Measurements from ENCODE around the gene ACOT4. TPM values are rescaled to one million over a fixed set of nuclear protein-coding genes. Genes with fewer than 3 reads are reported as not detected.

The ACOT4 gene
- total and polyA plus RNA-seq, 2 of the 8 experiments (the other 6 are each of a cell fraction or from before 2014, with no cell fraction given) = 0.80 to 1.1 TPM

DNA sequence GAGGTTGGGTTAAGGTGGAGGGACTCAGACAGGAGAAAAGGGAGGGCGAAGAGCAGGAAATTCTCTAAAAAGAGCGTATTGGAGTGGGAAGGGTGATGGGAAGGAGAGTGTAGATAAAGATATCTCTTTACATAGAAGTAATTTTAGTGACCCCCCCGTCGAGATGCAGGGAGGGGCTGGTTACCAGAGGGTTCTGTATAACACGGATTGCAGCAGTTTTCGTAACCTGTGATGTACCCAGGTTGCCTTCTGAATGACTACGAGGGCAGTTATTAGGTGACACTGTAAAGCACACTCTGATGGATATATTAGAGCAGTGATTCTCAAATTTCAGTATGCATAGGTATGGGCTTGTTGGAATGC lies 53.6 kb downstream of the ACOT4 start:
- no peak overlapping the region for H3K14ac ChIP-seq (ENCODE audit: insufficient read length)
- 0 out of 2 replicates have a peak, but pooled peaks cover 2% of the 10 kb centered on the region for H3K79me1 ChIP-seq (ENCODE audit: low read depth, low read length)
- no peak overlapping the region for H2BK12ac ChIP-seq (ENCODE audit: low read depth, low read length)
- no peak for DNase-seq (ENCODE audit: low read depth in 1 of 2, low spot score in 2 of 2)
- peaks cover 4% of the 10 kb centered on the region; the same call in 1 of the 2 replicates for H3K23me2 ChIP-seq (ENCODE audit: low read depth, low read length)
- H3K9ac ChIP-seq (replicated peaks in 1 of 4; ENCODE audit: extremely low read depth in 1 of 4, low read depth in 3 of 4, low read length in 3 of 4) = peak overlapping the region; percentile 45 to 64 (median 58); a peak in 5 of 7 replicates
- no peaks in the 10 kb centered on the region for H3K9me3 ChIP-seq (ENCODE audit: insufficient read depth in 2 of 2, low read depth in 1 of 2, low read length in 1 of 2)
- 16% methylated on average over 7 of the region's 7 CpGs; no CpG with 5 or more reads in 1 of the 2 experiments for WGBS, 2 experiments (ENCODE audit: extremely low coverage in 1 of 2, insufficient coverage in 1 of 2, insufficient read length in 1 of 2, insufficient replicate concordance in 2 of 2, low coverage in 1 of 2, low lambda C conversion rate in 2 of 2, missing lambda C conversion rate in 1 of 2)
- H3K18ac ChIP-seq (ENCODE audit: extremely low read depth, low read length) = no peak overlapping the region
- no peak overlapping the region for H2BK120ac ChIP-seq (replicated peaks; ENCODE audit: low read depth, low read length)
- H2BK20ac ChIP-seq (ENCODE audit: low read length) = no peak overlapping the region
- H2AK5ac ChIP-seq (ENCODE audit: low read depth, low read length) = no peak overlapping the region
- H3K27ac ChIP-seq (ENCODE audit: low read depth, low read length) = no peak overlapping the region
- H3K4me1 ChIP-seq (replicated peaks in 1 of 4; ENCODE audit: control insufficient read depth in 3 of 4, insufficient read depth in 4 of 4, low read length in 3 of 4) = peaks cover 0 to 5% (median 2%) of the 10 kb centered on the region in 4 experiments; a peak in 2 of 7 replicates
- no peak overlapping the region for H2BK15ac ChIP-seq (ENCODE audit: low read length)
- H3K79me2 ChIP-seq (ENCODE audit: control insufficient read depth in 1 of 2, insufficient read depth in 2 of 2, low read length in 2 of 2) = peaks cover 0 to 3% of the 10 kb centered on the region in 2 experiments; a peak in 2 of 4 replicates
- H3K4me3 ChIP-seq (ENCODE audit: extremely low read depth in 1 of 4, insufficient read depth in 2 of 4, low read depth in 3 of 4, low read length in 4 of 4) = peak overlapping the region; percentile 87 to 96 (median 94)
- no peak overlapping the region for H4K8ac ChIP-seq (ENCODE audit: extremely low read depth, insufficient read depth, low read length)
- no peak overlapping the region for H3K23ac ChIP-seq (ENCODE audit: insufficient read length)
- ChIA-PET CTCF (ENCODE audit: partially characterized antibody) (interaction anchor here (1.6 kb wide), 1 partner anchor 12 kb away, joined by 6 read pairs; no protein-coding TSS in a partner anchor), POLR2A (ENCODE audit: partially characterized antibody) (interaction anchor here (0.8 to 1.2 kb wide), 2 partner anchors 12 to 72 kb away, joined by 3 to 4 read pairs; no protein-coding TSS in a partner anchor)
- H4K91ac ChIP-seq (replicated peaks; ENCODE audit: insufficient read length, low read length) = no peak overlapping the region
- no peak overlapping the region for H2AFZ ChIP-seq (ENCODE audit: low read length)
- no peaks in the 10 kb centered on the region for H3K36me3 ChIP-seq (ENCODE audit: control insufficient read depth in 2 of 4, insufficient read depth in 4 of 4, low read length in 3 of 4)
- H4K5ac ChIP-seq (ENCODE audit: insufficient read length, low read depth, low read length) = no peak overlapping the region
- FAIRE-seq = no peak
- H3K4me2 ChIP-seq (ENCODE audit: insufficient read depth in 1 of 2, low read depth in 2 of 2, low read length in 2 of 2) = peak overlapping the region; percentile 74 to 77
- H3K4ac ChIP-seq (replicated peaks; ENCODE audit: insufficient read length, low read depth, low read length) = no peak overlapping the region
- H3K27me3 ChIP-seq (replicated peaks in 1 of 4; ENCODE audit: control insufficient read depth in 3 of 4, extremely low read depth in 1 of 4, insufficient read depth in 3 of 4, low read length in 3 of 4) = no peaks in the 10 kb centered on the region; a peak in 1 of 7 replicates
- no peak overlapping the region for H3K56ac ChIP-seq (replicated peaks; ENCODE audit: insufficient read length, low read depth, low read length)
- no peak overlapping the region for H2BK5ac ChIP-seq (ENCODE audit: low read depth, low read length)
- no peaks in the 10 kb centered on the region for H4K20me1 ChIP-seq (replicated peaks in 1 of 2; ENCODE audit: control insufficient read depth in 1 of 2, insufficient read depth in 2 of 2, low read length in 2 of 2)
- no peak for TF ChIP-seq JUN (IDR thresholded peaks at IDR 0.05; ENCODE audit: low read depth, low read length)

All from H1 (cell line).